ENCODE results near the gene HNRNPL. TPM values are rescaled to one million over a fixed set of nuclear protein-coding genes. Genes with fewer than 3 reads are reported as not detected.
A peak's percentile ranks its signal among the peaks of the same experiment; 100 is the strongest.

Gene HNRNPL
- total and polyA plus RNA-seq, 8 donors: 111 to 242 (median 153) TPM

GRCh38 chr19:38834590-38834989 lies 15.2 kb downstream of the HNRNPL start:
- intact Hi-C loops (cut with DNase I; ENCODE audit: low total_unique reads): no loop called here
- peak overlapping the region in 4 of 5 donors; percentile 52 to 97 (median 66) for H3K27ac ChIP-seq
- peaks cover 52 to 77% (median 68%) of the 10 kb centered on the region in 4 donors for H3K4me1 ChIP-seq
- TF ChIP-seq POLR2AphosphoS5 (IDR thresholded peaks at IDR 0.05): no peak
- TF ChIP-seq CTCF (IDR thresholded peaks at IDR 0.05): no peak
- no peak for TF ChIP-seq POLR2A (IDR thresholded peaks at IDR 0.05)
- TF ChIP-seq EP300 (IDR thresholded peaks at IDR 0.05): no peak
- 93 to 97% (median 95%) methylated on average over 6 of the region's 6 CpGs for WGBS, 5 donors
- H3K27me3 ChIP-seq: no peaks in the 10 kb centered on the region
- no peaks in the 10 kb centered on the region for H3K9me3 ChIP-seq
- H3K36me3 ChIP-seq: peaks cover 47 to 59% (median 57%) of the 10 kb centered on the region in 4 donors
- H3K4me3 ChIP-seq: no peak overlapping the region
- no peak for DNase-seq

GRCh38 chr19:38834104-38834490 lies 15.7 kb downstream of the HNRNPL start:
- Histone ChIP-seq H3K27me3 (no peaks in the 10 kb centered on the region), H3K27ac (peak overlapping the region in 2 of 5 donors; percentile 78 to 97), H3K36me3 (peaks cover 47 to 58% (median 56%) of the 10 kb centered on the region in 4 donors), H3K4me3 (no peak overlapping the region), H3K9me3 (no peaks in the 10 kb centered on the region), H3K4me1 (peaks cover 47 to 77% (median 65%) of the 10 kb centered on the region in 4 donors)
- 88 to 98% (median 96%) methylated on average over 4 of the region's 4 CpGs for WGBS, 5 donors
- intact Hi-C loops (cut with DNase I; ENCODE audit: low total_unique reads): no loop called here
- DNase-seq: no peak
- TF ChIP-seq POLR2A (IDR thresholded peaks at IDR 0.05) (no peak), CTCF (IDR thresholded peaks at IDR 0.05) (no peak), POLR2AphosphoS5 (IDR thresholded peaks at IDR 0.05) (no peak), EP300 (IDR thresholded peaks at IDR 0.05) (no peak)

DNA sequence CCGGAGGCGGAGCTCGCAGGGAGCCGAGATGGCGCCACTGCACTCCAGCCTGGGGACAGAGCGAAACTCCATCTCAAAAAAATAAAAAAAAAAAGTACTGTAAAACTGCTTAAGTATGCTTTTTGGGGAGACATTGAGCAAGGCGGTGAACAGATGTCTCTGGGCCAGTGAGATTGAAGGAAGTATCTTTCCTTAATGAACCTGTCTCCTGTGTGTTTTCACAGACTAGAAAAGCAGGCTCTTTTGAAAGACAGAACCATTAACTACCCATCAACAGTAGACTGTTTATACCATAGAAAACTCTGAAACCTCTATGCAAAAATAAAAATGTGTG lies 16.7 kb downstream of the HNRNPL start:
- Histone ChIP-seq H3K27me3 (no peaks in the 10 kb centered on the region), H3K9me3 (no peaks in the 10 kb centered on the region), H3K27ac (peak overlapping the region in 4 of 5 donors; percentile 94 to 97 (median 96)), H3K4me3 (no peak overlapping the region), H3K36me3 (peaks cover 44 to 58% (median 56%) of the 10 kb centered on the region in 4 donors), H3K4me1 (peaks cover 36 to 77% (median 60%) of the 10 kb centered on the region in 4 donors)
- 88 to 95% (median 91%) methylated on average over 7 of the region's 7 CpGs for WGBS, 5 donors
- TF ChIP-seq EP300 (IDR thresholded peaks at IDR 0.05): no peak
- TF ChIP-seq CTCF (IDR thresholded peaks at IDR 0.05): no peak
- TF ChIP-seq POLR2AphosphoS5 (IDR thresholded peaks at IDR 0.05): no peak
- TF ChIP-seq POLR2A (IDR thresholded peaks at IDR 0.05): no peak
- DNase-seq: no peak
- intact Hi-C loops (cut with DNase I; ENCODE audit: low total_unique reads): no loop called here

GRCh38 chr19:38831142-38831605 lies 18.6 kb downstream of the HNRNPL start:
- H3K4me3 ChIP-seq: peak overlapping the region; percentile 69 to 74 (median 73)
- peaks cover 24 to 74% (median 56%) of the 10 kb centered on the region in 4 donors for H3K4me1 ChIP-seq
- intact Hi-C loops (cut with DNase I; ENCODE audit: low total_unique reads): no loop called here

More at GRCh38 chr19:38831142-38831605, 18.6 kb downstream of the HNRNPL start:
- Histone ChIP-seq H3K9me3 (no peaks in the 10 kb centered on the region), H3K27ac (peak overlapping the region; percentile 91 to 97 (median 96)), H3K36me3 (peaks cover 27 to 57% (median 55%) of the 10 kb centered on the region in 4 donors), H3K27me3 (no peaks in the 10 kb centered on the region)
- DNase-seq: peak; percentile 88
- peak; percentile 20 to 71 (median 25) for TF ChIP-seq POLR2AphosphoS5 (IDR thresholded peaks at IDR 0.05)
- TF ChIP-seq EP300 (IDR thresholded peaks at IDR 0.05): peak; percentile 30
- no peak for TF ChIP-seq CTCF (IDR thresholded peaks at IDR 0.05)
- no peak for TF ChIP-seq POLR2A (IDR thresholded peaks at IDR 0.05)
- 0 to 3% (median 1%) methylated on average over 5 to 16 of the region's 16 CpGs for WGBS, 5 donors
